OCI-M2 (cell line): Measurements from ENCODE around the gene GNAL.
"Not testable (repeated sequence)": the region's sequence is repeated elsewhere in the genome, so short reads cannot be mapped to it uniquely, and the experiment has no call there.

Experiments used
- DNase-seq: peaks from one replicate; lab custom pipeline; 2025; ENCODE audit not compliant: unreplicated experiment; lab: John Stamatoyannopoulos, UW

GNAL gene

DNA sequence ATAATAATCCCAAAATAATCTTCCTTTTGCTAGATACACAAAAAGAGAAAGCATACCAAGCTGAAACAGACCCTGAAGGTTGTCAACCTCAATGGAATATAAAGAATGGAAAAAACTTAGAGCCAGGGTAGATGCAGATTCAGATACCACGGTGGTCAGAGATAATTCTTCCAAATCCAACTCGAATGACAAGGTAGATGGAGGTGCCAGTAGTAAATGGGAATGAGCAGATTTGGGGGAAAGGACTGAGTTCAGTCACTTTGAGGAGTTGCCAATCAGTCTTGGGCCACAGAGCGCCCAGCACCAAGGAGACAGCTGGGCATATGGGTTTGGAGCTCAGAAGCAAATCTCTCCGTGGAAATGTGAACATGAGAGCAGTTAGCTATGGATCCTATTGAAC lies 158.7 kb downstream of the GNAL start:
- no peak for DNase-seq

DNA sequence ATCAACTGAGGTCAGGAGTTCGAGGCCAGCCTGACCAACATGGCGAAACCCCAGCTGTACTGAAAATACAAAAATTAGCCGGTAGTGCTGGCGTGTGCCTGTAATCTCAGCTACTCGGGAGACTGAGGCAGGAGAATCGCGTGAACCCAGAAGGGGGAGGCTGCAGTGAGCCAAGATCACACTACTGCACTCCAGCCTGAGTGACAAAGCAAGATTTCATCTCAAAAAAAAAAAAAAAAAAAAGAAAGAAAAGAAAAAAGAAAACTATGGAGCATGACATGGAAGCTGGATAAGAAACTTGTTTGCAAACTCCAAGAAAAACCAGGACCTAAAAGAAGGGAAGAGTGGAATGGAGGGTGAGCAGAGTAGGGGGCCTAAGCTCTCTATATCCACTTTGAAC lies 160.2 kb downstream of the GNAL start:
- no peak for DNase-seq

DNA sequence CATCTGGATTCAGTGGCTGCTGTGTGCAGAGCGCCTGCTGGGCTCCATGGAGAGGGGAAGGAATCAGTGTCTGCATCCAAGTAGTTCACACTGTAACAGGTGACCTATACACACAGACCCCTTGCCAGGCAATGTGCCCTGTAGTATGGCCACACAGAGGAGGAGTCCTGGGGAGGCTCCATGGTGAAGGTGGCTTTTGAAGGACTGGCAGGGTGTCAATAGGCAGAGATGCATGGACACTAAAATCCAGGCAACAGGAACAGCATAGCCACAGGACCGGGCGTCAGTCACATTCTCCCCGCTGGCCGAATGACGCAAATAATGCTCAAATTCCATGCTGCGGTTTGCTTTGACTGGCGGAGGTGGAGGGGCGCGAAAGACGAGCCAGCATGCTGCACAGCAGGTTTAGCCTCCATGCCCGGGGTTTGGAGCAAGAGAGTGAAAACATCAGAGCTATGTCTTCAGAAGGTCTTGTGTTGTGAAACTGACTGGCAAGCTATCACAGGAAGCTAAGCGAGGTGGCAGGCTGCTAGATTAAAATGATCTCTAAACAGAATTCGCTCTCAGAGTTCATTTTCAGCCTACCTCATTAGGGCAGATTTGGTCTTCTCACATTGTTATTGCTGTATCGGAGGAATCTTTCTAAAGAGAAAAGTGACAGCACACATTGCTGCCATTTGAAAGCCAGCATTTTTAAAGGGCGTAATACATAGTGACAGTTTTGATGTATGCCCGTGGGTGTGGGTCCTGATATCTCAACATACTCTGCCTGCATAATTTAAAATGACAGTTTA lies 161.0 kb downstream of the GNAL start:
- no peak for DNase-seq

DNA sequence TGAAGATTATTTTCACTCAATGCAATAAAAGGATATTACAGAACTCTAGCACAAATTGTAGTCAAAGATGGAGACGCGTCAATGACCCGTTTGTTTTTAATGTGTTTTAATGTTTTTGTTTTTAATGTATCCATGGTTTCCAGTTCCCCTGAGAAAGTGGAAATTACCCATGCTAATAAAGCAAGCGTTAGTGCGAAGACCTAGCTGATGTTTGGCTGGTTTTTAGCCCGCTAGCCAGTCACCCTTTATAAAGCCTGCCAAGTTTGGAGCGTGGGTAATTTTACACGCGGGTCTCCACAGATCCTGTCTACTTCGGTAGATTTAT lies 161.7 kb downstream of the GNAL start:
- no peak for DNase-seq

DNA sequence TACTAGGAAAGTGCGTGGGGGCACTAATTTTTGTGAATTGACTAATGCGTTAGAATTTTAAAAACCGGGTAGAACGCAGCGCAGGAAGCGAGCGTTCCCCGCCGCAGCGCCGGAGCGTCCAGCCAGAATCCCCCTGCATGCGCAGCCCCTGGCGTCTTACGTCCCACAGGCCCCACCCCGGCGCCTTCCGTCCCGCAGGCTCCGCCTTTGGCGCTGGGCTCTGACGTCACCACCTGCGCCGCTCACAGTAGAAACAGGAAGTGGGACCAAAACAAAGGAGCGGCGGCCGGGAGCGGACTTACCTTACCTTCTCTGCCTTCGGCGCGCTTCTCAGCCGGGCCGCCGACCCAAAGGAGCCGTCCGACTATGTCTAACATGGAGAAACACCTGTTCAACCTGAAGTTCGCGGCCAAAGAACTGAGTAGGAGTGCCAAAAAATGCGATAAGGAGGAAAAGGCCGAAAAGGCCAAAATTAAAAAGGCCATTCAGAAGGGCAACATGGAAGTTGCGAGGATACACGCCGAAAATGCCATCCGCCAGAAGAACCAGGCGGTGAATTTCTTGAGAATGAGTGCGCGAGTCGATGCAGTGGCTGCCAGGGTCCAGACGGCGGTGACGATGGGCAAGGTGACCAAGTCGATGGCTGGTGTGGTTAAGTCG lies 162.2 kb downstream of the GNAL start, which contains the start of gene CHMP1B:
CHMP1B (plus strand) TSS at position 268 of the 660 bp plus-strand sequence; CDS start at position 367, 99 bp downstream.
- DNase-seq, result peak; percentile 5

DNA sequence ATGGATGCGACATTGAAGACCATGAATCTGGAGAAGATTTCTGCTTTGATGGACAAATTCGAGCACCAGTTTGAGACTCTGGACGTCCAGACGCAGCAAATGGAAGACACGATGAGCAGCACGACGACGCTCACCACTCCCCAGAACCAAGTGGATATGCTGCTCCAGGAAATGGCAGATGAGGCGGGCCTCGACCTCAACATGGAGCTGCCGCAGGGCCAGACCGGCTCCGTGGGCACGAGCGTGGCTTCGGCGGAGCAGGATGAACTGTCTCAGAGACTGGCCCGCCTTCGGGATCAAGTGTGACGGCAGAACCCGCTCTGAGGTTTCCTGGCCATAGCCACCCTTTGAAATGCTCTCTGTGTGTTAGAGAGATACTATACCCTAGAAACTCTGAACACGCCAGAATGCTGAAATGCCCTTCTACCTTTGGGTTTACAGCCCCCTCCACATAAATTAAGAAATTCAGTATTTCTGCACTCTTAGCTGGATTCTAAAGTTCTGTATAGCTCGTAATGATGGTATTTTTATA lies 162.8 kb downstream of the GNAL start:
- no peak for DNase-seq

DNA sequence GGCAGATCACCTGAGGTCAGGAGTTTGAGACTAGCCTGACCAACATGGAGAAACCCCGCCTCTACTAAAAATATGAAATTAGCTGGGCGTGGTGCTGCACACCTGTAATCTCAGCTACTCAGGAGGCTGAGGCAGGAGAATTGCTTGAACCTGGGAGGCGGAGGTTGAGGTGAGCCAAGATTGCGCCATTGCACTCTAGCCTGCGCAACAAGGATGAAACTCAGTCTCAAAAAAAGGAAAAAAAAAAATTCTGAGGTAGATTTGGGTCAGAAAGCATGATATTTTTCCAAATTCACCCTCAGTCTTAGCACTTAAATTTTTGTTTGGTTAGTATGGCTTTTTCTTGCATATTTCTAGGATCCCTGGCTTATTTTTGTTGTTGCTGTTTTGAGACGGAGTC lies 165.5 kb downstream of the GNAL start:
- not testable (repeated sequence) for DNase-seq

DNA sequence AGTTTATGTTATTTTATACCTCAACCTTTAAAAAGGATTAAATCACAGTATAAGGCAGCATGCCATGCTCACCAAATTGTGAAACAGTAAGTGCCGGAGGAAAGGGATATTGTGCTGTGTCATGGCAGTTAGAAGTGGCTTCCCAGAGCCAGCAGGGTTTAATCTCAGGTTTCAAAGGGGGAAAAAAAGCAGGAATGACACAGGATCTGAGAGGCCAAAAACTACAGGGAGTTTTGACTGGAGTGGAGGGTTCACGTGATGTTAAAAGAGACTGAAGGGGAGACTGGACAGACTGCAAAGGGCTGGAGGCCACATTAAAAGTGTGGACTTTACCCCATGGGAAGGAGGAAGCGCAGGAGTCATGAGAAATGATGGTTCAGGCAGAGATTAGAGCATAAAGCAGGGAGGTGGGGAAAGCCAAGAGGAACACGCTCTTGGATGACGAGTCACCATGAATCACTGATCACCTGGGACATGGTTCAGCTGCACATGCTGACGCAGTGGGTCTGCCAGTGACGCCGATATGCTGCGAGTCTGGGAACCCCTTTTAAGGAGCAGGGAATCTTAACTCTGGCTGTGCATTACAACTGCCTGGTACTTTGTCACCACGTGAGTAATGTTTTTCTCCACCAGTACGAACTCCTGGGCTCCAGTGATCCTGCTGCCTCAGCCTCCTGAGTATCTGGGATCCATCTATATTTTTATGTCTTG lies 168.3 kb downstream of the GNAL start:
- no peak for DNase-seq

DNA sequence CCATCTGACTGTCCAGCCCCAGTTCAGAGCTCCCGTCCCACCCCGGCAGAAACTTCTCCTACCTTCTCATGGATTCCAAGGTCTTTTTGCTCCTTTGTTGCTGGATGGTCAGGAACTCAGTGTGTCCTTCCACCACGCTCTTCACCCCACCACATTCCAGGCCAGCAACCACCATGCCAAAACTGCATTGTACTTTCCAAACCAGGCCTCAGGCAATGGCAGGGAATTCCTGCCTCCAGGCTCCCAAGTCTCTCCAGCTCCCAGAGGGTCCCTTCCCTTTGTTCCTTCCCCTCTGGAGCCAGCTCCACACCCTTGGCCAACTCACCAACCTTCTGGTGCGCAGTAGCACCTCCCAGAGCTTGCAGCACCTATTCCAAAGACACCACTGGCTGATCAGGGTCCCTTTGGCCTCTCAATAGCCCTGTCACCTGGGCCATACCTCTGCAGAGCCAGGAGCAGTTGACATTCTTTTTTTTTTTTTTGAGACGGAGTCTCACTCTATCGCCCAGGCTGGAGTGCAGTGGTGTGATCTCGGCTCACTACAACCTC lies 170.3 kb downstream of the GNAL start:
- DNase-seq, result no peak

DNA sequence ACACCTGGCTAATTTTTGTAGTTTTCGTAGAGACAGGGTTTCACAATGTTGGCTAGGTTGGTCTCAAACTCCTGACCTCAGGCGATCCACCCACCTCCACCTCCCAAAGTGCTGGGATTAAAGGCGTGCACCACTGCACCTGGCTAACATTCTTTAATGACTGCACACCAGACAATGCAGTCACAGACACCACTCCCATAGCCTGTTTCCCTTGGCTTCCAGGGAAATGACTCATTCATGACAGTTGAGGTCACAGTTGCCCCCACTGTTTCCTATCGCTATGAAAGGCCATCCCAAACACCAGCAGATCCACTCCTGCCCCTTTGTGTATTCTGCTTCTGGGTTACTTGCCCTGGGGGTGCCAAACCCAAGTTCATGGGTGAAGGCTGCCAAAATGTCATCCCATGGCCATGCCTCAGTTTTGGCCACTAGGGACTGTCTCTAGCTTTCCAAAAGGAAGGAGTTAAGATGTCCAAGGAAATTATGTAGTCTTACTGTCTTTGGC lies 170.9 kb downstream of the GNAL start:
- no peak for DNase-seq

DNA sequence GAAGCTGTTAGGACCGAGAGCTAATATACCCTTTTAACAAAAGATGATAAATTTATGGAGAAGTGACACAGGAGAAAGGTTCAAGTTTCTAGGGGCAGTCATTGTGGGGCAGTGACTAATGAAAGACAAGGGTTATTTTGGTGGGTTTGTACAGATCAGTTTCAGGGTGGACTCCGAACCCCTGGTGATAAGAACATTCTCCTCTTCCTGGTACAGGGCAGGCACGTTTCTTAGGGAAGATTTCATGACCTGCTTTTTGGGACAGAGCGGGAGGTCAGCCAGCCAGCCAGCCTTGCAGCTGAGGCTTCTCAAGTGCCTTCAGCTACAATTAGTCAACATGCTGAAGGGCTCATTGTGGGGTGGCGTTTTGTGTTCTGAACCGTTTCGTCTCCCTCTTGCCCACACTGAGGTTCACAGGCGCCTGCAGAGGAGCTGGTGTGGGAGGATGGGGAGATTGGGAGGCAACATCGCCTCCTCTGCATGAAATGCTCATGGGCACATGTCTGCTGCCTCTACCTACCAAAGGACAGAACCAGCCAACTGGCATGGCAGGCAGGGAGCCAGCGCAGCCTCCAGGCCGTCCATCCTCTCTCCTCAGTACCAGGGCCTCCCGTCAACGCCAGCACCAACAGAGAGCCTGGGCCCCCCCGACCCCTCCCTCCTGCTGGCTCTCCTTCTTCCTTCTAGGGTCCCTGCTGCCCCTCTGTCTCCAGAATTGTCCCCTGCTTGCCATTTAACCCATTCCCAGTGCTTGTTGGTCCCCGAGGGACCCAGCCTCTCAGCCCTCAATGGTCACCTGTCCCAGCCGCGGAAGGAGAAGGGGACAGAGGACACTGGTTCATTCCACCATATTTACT lies 171.8 kb downstream of the GNAL start:
- no peak for DNase-seq

DNA sequence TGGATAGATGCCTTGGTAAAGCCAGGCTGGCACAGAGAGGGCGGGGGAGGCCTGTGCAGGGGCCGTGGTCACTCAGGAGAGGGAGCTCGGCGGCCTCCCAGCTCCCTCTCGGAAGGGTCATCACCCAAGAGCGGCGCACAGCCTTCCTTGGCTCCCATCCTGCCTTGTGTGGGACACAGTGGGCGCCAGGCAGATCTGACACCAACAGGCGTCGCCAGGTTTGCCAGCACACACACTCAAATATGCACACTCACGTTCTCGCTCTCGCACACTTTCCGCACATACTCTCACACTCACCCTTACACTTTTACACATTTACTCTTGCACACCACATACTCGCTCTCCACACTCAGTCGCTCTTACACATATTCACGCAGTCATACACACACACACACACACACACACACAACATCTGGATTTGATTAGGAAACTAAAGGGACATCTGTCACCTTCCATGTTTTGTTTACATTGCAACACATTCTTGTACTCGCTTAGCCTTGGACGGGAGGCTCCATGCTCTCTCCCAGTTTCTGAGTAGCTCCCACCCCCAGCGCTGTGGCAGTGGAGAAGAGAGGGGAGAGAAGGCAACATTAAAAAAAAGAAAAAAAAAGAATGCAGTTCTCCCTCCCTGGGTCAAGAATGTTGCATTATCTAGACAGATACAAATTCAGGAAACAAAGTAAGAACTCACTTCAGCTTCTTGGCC lies 172.7 kb downstream of the GNAL start:
- no peak for DNase-seq

DNA sequence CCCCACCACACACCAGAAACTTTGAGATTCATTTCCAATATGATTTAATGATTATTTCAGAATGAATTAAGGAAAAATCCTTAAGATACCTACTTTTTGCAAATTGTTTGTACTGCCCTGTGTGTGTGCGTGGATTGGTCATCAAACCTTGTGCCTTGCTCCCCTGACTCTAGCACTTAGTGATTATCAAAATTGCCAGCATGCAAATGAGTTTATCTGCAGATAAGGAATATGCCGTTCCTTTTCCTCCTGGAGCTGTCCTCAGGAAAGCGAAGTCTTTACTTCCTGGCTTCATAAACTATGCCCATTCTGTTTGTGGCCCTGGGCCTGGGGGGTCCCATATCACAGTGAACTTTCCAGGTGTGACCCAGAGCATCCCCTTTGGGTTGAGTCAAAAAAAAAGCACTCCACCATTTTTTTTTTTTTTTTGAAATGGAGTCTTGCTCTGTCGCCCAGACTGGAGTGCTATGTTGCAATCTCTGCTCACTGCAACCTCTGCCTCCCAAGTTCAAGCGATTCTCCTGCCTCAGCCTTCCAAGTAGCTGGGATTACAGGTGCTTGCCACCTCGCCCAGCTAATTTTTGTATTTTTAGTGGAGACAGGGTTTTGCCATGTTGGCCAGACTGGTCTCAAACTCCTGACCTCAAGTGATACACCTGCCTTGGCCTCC lies 173.5 kb downstream of the GNAL start:
- DNase-seq, result no peak

DNA sequence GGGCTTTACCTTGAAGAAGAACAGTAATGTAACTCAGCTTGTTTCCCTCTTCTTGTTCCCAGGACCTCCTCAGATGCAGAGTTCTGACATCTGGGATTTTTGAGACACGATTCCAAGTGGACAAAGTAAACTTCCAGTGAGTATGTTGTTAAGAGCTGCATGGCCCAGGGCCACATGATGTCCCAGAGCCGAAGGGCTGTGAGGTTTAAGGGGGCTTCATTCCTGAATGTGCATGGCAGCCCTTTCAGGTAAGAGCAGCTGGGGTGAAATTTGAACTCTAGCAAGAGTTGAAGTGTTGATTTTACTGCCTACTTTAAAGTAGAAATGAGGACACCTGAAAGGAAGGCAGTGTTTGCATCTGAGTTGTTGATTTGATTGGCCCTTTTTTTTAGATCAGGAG lies 175.4 kb downstream of the GNAL start:
- no peak for DNase-seq

DNA sequence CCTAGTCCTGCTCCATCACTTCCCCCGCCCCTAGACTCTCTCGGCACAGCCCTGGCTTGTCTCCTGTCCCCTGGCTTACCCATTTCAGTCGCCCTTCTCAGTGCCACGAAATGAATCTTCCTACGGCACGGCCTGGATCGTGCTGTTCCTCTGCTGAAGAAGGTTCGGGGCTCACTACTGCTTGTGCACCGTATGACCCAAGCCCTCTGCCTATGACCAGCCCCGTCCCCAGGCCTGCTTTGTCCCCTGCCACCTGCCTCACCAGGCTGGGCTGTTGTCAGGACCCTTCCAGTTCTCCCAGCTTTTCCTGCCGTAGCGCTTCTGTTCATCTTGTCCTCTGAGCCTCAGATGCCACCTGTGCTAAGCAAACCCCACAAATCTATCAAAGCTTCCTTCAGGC lies 176.0 kb downstream of the GNAL start:
- DNase-seq, result no peak

DNA sequence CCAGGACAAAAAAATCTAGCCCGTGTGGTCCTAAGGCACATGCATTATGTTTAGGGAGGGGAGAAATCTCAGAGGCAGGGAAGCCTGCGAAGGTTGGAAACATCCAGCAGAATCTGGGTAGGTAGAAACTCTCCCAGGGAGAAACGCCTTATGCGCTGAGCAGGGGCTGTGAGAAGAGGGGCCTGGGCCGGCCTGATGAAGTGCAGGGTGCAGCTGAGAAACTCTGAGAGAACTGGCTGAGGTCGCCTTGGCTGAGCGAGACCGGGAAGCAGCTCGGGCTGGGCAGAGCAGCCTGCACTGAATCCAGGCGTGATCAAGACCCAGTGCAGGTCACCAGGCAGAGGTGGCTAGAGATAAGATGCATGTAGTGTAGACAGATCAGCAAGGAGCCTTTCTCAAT lies 177.3 kb downstream of the GNAL start:
- DNase-seq, result no peak

DNA sequence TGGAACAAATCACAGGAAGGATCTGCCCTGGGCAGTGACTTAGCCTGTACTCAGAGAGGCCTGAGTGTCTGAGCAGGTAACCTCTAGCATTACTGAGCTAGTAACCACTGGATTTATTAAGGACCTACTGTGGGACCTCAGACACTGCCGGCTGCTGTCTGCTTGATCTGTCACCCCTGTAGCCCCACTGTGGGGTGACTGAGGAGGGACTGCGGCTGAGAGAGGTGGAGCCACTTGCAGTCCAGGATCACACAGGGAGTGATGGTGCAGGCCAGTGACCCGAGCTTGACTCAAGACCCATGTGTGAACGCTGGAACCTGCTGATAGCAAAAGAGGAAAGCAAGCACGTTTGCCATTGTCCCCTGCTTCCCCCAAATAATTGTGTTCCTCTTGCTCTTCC lies 177.7 kb downstream of the GNAL start:
- DNase-seq, result no peak

DNA sequence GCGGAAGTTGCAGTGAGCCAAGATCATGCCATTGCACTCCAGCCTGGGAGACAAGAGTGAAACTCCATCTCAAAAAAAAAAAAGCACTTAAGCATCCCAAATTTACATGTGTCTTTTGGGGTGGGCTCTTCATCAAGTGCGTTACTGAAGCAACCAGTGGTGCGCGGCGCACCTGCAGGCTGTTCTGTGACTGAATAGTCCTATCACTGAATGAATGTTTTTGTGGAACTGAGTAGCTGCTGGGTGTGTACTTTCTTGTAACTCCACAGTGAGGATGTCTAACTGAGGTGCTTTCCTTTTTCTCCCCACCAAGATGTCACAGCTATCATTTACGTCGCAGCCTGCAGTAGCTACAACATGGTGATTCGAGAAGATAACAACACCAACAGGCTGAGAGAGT lies 179.2 kb downstream of the GNAL start:
- no peak for DNase-seq

DNA sequence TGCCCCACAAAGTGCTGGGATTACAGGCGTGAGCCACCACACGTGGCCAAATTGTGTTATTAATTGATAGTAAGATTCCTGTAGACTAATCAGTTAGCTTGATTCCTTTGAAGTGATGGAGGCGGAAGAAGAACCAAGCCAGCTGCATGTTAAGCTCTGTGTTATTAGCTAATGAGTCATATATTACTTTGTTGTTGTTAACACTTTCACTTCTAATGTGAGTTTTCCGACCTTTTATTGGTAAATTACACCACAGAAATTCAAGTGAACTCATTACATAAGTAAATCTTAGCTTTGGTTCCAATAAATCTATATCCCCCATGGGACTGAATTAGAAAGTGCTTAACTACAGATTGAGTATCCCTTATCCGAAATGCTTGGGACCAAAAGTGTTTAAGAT lies 182.4 kb downstream of the GNAL start:
- DNase-seq, result no peak
